ENCODE results near the gene CUL1. TPM values are rescaled to one million over a fixed set of nuclear protein-coding genes. Genes with fewer than 3 reads are reported as not detected.

CUL1 gene
- total RNA-seq, 6 donors from 2014 or later: 29.0 to 65.0 (median 45.9) TPM

DNA sequence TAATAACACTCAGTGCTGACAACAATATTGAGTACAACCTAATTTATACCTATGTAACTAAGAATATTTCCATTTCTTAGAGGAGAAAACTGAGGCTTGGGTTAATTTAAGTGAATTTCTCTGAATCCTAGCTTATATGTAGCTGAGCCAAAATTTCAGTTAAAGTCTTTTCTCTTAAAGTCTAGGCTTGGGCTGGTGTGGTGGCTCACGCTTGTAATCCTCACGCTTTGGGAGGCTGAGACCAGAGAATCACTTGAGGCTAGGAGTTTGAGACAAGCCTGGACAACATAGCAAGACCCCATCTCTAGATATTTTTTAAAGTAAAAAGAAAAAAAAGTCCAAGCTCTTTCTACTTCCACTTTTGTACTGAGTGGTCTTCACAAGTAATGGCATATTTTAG lies 92.1 kb downstream of the CUL1 start:
- TF ChIP-seq POLR2A (IDR thresholded peaks at IDR 0.05) (no peak), EP300 (IDR thresholded peaks at IDR 0.05) (no peak), POLR2AphosphoS5 (IDR thresholded peaks at IDR 0.05) (no peak)
- TF ChIP-seq, protein P1, sequence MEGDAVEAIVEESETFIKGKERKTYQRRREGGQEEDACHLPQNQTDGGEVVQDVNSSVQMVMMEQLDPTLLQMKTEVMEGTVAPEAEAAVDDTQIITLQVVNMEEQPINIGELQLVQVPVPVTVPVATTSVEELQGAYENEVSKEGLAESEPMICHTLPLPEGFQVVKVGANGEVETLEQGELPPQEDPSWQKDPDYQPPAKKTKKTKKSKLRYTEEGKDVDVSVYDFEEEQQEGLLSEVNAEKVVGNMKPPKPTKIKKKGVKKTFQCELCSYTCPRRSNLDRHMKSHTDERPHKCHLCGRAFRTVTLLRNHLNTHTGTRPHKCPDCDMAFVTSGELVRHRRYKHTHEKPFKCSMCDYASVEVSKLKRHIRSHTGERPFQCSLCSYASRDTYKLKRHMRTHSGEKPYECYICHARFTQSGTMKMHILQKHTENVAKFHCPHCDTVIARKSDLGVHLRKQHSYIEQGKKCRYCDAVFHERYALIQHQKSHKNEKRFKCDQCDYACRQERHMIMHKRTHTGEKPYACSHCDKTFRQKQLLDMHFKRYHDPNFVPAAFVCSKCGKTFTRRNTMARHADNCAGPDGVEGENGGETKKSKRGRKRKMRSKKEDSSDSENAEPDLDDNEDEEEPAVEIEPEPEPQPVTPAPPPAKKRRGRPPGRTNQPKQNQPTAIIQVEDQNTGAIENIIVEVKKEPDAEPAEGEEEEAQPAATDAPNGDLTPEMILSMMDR (IDR thresholded peaks at IDR 0.05): no peak
- no peak for ATAC-seq (ENCODE audit: low FRiP score in 2 of 2)
- 100% methylated on average over 2 of the region's 2 CpGs for WGBS, 2 donors
- peaks cover 0 to 6% (median 2%) of the 10 kb centered on the region in 4 donors for H3K4me1 ChIP-seq
- H3K27me3 ChIP-seq: no peaks in the 10 kb centered on the region
- no peak for DNase-seq
- peaks cover 29 to 98% (median 79%) of the 10 kb centered on the region in 4 donors for H3K36me3 ChIP-seq
- no peak overlapping the region for H3K27ac ChIP-seq
- H3K4me3 ChIP-seq: no peak overlapping the region
- H3K9me3 ChIP-seq: no peaks in the 10 kb centered on the region

DNA sequence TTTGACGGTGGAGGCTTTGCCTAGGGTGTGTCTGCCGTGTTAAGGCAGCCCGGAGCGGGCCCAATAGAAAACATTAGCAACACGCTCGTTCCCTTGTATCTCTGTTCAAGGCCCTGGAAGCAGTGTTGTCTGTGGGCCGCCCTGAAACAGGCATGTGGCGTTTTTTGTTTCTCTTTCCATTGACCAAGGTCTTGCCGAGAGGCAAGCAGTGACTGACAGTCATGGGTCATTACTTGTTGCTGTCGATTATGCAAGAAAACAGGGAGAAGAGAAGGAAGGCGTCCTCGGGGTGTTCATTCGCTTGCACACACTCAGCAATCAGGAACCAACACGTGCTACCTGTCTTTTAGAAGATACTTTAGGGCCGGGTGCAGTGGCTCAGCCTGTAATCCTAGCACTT lies 92.8 kb downstream of the CUL1 start:
- Histone ChIP-seq H3K36me3 (peaks cover 29 to 98% (median 82%) of the 10 kb centered on the region in 4 donors), H3K4me3 (no peak overlapping the region), H3K27me3 (no peaks in the 10 kb centered on the region), H3K9me3 (no peaks in the 10 kb centered on the region), H3K27ac (no peak overlapping the region), H3K4me1 (peaks cover 0 to 6% (median 2%) of the 10 kb centered on the region in 4 donors)
- 93 to 97% methylated on average over 15 of the region's 15 CpGs for WGBS, 2 donors
- TF ChIP-seq, protein P1 (IDR thresholded peaks at IDR 0.05): no peak
- TF ChIP-seq POLR2AphosphoS5 (IDR thresholded peaks at IDR 0.05): no peak
- no peak for TF ChIP-seq EP300 (IDR thresholded peaks at IDR 0.05)
- no peak for TF ChIP-seq POLR2A (IDR thresholded peaks at IDR 0.05)
- no peak for DNase-seq
- ATAC-seq (ENCODE audit: low FRiP score in 2 of 2): no peak

DNA sequence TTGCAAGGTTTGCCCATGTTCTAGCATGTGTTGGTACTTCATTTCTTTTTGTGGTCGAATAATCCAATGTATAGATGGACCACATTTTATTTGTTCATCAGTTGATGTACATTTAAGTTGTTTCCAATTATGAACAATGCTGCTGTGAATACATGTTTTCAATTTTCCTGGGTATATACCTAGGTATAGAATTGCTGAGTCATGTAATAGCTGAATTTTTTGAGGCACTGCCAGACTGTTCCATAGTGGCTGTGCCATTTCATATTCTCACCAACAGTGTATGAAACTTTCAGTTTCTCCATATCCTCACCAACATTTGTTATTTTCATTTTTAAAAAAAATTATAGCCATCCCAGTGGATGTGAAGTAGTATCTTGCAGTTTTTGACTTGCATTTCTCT lies 94.9 kb downstream of the CUL1 start:
- TF ChIP-seq POLR2AphosphoS5 (IDR thresholded peaks at IDR 0.05): no peak
- TF ChIP-seq, protein P1 (IDR thresholded peaks at IDR 0.05): no peak
- no peak for TF ChIP-seq EP300 (IDR thresholded peaks at IDR 0.05)
- TF ChIP-seq POLR2A (IDR thresholded peaks at IDR 0.05): no peak
- WGBS, 2 donors: 86 to 100% methylated on average over 1 of the region's 1 CpG
- Histone ChIP-seq H3K9me3 (no peaks in the 10 kb centered on the region), H3K27me3 (no peaks in the 10 kb centered on the region), H3K27ac (no peak overlapping the region), H3K4me1 (no peaks in the 10 kb centered on the region), H3K4me3 (no peak overlapping the region), H3K36me3 (peaks cover 31 to 98% (median 76%) of the 10 kb centered on the region in 4 donors)
- DNase-seq (no peak), ATAC-seq (ENCODE audit: low FRiP score in 2 of 2) (no peak)

DNA sequence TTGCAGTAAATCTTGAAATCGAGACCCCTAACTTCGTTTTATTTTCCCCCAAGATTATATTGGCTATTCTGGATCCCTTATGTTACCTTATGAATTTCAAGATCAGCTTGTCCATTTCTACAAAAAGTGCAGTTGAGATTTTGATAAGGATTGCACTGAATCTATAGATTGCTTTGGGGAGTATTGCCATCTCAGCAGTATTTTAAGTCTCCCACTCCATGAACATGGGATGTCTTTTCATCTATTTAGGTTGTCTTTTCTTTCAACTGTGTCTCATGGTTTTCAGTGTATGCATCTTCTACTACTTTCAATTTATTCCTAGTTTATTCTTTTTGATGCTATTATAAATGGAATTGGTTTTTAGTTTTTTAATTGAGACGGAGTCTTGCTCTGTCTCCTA lies 95.8 kb downstream of the CUL1 start:
- TF ChIP-seq EP300 (IDR thresholded peaks at IDR 0.05) (no peak), POLR2AphosphoS5 (IDR thresholded peaks at IDR 0.05) (no peak), POLR2A (IDR thresholded peaks at IDR 0.05) (no peak)
- TF ChIP-seq, protein P1 (IDR thresholded peaks at IDR 0.05): no peak
- DNase-seq (no peak), ATAC-seq (ENCODE audit: low FRiP score in 2 of 2) (no peak)
- Histone ChIP-seq H3K27me3 (no peaks in the 10 kb centered on the region), H3K9me3 (no peaks in the 10 kb centered on the region), H3K4me1 (no peaks in the 10 kb centered on the region), H3K27ac (no peak overlapping the region), H3K4me3 (no peak overlapping the region), H3K36me3 (peaks cover 31 to 98% (median 76%) of the 10 kb centered on the region in 4 donors)
- WGBS, 2 donors: 94 to 99% methylated on average over 3 of the region's 3 CpGs

DNA sequence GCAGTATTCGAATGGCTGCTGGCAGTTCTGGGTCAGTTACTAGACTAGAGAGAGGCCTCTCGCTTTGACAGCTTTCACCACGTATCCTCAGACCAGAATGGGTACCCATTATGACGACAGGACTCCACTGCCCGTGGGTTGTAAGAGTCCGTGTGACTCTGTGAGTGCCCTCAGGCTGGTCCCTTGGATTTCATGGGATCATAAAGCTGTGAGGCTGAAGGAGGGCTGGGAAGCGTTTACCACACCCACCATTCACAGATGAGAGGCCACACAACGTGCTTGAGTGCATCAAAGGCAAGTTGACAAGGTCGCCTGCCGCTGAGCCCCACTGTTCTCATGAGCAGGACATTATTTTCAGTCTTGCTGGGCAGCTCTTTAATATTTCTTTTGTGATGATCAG lies 98.1 kb downstream of the CUL1 start:
- Histone ChIP-seq H3K36me3 (peaks cover 34 to 98% (median 78%) of the 10 kb centered on the region in 4 donors), H3K27me3 (no peaks in the 10 kb centered on the region), H3K4me1 (no peaks in the 10 kb centered on the region), H3K9me3 (no peaks in the 10 kb centered on the region), H3K27ac (no peak overlapping the region), H3K4me3 (no peak overlapping the region)
- DNase-seq (no peak), ATAC-seq (ENCODE audit: low FRiP score in 2 of 2) (no peak)
- 89 to 90% methylated on average over 5 to 10 of the region's 10 CpGs for WGBS, 2 donors
- TF ChIP-seq POLR2A (IDR thresholded peaks at IDR 0.05) (no peak), EP300 (IDR thresholded peaks at IDR 0.05) (no peak), POLR2AphosphoS5 (IDR thresholded peaks at IDR 0.05) (no peak)
- TF ChIP-seq, protein P1 (IDR thresholded peaks at IDR 0.05): no peak

Data from upper lobe of left lung (tissue), 6 donors.